GM23338 (cell line): ENCODE measurements around the gene EFCC1. TPM values are rescaled to one million over a fixed set of nuclear protein-coding genes. Genes with fewer than 3 reads are reported as not detected.

Experiments used
- ATAC-seq: fragments of 200-7000 bp; cut with Tn5 transposase; 3 replicates; pipeline ENCODE4 v1.9.1; 2020
- DNase-seq: peaks from one replicate; pipeline ENCODE4 v3.0.0-alpha.2; 2015; ENCODE audit warnings: low spot score
- H2AFZ ChIP-seq: fragments of 200-600 bp; sonication (generic); 2 replicates; pipeline ENCODE4 v1.8.0; 2016; ENCODE audit warnings: antibody characterized with exemption, mild to moderate bottlenecking, moderate library complexity
- H3F3A ChIP-seq: fragments of 200-600 bp; sonication (generic); replicated peaks from 2 replicates; pipeline ENCODE4 v1.8.0; 2017; ENCODE audit warnings: antibody characterized with exemption, mixed run types, low read depth
- H3K27ac ChIP-seq: fragments of 200-600 bp; sonication (generic); 2 replicates; pipeline ENCODE4 v1.6.1; 2016; ENCODE audit warnings: low read depth
- H3K27me3 ChIP-seq: fragments of 200-600 bp; sonication (generic); 2 replicates; pipeline ENCODE4 v1.8.0; 2016; ENCODE audit warnings: mild to moderate bottlenecking, mixed run types, moderate library complexity; ENCODE audit not compliant: insufficient read depth
- H3K36me3 ChIP-seq: fragments of 200-600 bp; sonication (generic); 2 replicates; pipeline ENCODE4 v1.8.0; 2016; ENCODE audit warnings: mild to moderate bottlenecking; ENCODE audit not compliant: insufficient read depth
- H3K4me1 ChIP-seq: fragments of 200-600 bp; sonication (generic); 2 replicates; pipeline ENCODE4 v1.8.0; 2016; ENCODE audit warnings: mild to moderate bottlenecking, moderate library complexity; ENCODE audit not compliant: insufficient read depth
- H3K4me2 ChIP-seq: fragments of 200-600 bp; sonication (generic); 2 replicates; pipeline ENCODE4 v1.7.1; 2017; ENCODE audit warnings: mixed run types
- H3K4me3 ChIP-seq: fragments of 200-600 bp; sonication (generic); 2 replicates; pipeline ENCODE4 v1.6.1; 2016; ENCODE audit warnings: mixed run types
- H3K79me2 ChIP-seq: fragments of 200-600 bp; sonication (generic); replicated peaks from 2 replicates; pipeline ENCODE4 v1.8.0; 2017; ENCODE audit warnings: mild to moderate bottlenecking; ENCODE audit not compliant: insufficient read depth
- H3K9me2 ChIP-seq: fragments of 200-600 bp; sonication (generic); 2 replicates; pipeline ENCODE4 v1.8.0; 2017; ENCODE audit not compliant: insufficient read depth
- H4K20me1 ChIP-seq: fragments of 200-600 bp; sonication (generic); replicated peaks from 2 replicates; pipeline ENCODE4 v1.8.0; 2017; ENCODE audit warnings: mild to moderate bottlenecking; ENCODE audit not compliant: insufficient read depth
- H3K27ac Mint-ChIP-seq: 2 replicates; pipeline ENCODE4 v1.8.0; 2020; ENCODE audit warnings: inconsistent platforms, mild to moderate bottlenecking, moderate library complexity, mixed read lengths
- H3K27me3 Mint-ChIP-seq: 3 replicates; pipeline ENCODE4 v1.8.0; 2022; ENCODE audit warnings: low read depth, mild to moderate bottlenecking, moderate library complexity, mixed read lengths, inconsistent platforms; ENCODE audit not compliant: insufficient read depth, poor library complexity
- H3K36me3 Mint-ChIP-seq: 3 replicates; pipeline ENCODE4 v1.8.0; 2021; ENCODE audit warnings: low read depth, mild to moderate bottlenecking, inconsistent platforms, moderate library complexity, mixed read lengths
- H3K4me1 Mint-ChIP-seq: 3 replicates; pipeline ENCODE4 v1.8.0; 2020; ENCODE audit warnings: mild to moderate bottlenecking, inconsistent platforms, mixed read lengths
- H3K4me3 Mint-ChIP-seq: 3 replicates; pipeline ENCODE4 v1.8.0; 2021; ENCODE audit warnings: moderate library complexity, mild to moderate bottlenecking, inconsistent platforms, mixed read lengths
- H3K9me3 Mint-ChIP-seq: 3 replicates; pipeline ENCODE4 v1.8.0; 2020; ENCODE audit warnings: moderate library complexity, mild to moderate bottlenecking, inconsistent platforms, mixed read lengths
- CREB1 ChIP-seq: fragments of 250-450 bp; sonication (Bioruptor Pico); IDR thresholded peaks from 2 replicates; pipeline ENCODE4 v1.5.0; 2020; ENCODE audit warnings: low read depth, mild to moderate bottlenecking, moderate library complexity
- CTCF ChIP-seq, 2 experiments: fragments of 200-600 bp in 1 of 2; sonication (generic) in 1 of 2; conservative IDR thresholded peaks; 2 replicates each; pipeline versions ENCODE4 v1.5.1 to v1.6.1; 2016 to 2017; ENCODE audit warnings: antibody characterized with exemption in 2 of 2, low read depth in 2 of 2, mild to moderate bottlenecking in 2 of 2, moderate library complexity in 1 of 2
- ETS1 ChIP-seq: IDR thresholded peaks from 2 replicates; pipeline ENCODE4 v1.6.1; 2016; ENCODE audit warnings: antibody characterized with exemption
- EZH2 ChIP-seq: fragments of 200-600 bp; sonication (generic); IDR thresholded peaks from one replicate; pipeline ENCODE4 v1.8.0; 2017; ENCODE audit warnings: antibody characterized with exemption, mild to moderate bottlenecking, low read depth; ENCODE audit not compliant: unreplicated experiment
- NANOG ChIP-seq: IDR thresholded peaks from 2 replicates; pipeline ENCODE4 v1.6.1; 2016; ENCODE audit warnings: antibody characterized with exemption, borderline replicate concordance
- ZNF462 ChIP-seq: fragments of 250-450 bp; sonication (Bioruptor Pico); IDR thresholded peaks from 2 replicates; pipeline ENCODE4 v1.5.0; 2020; ENCODE audit warnings: mild to moderate bottlenecking, moderate library complexity
- polyA plus RNA-seq: library from polyadenylated mRNA; unstranded; fragments of >200 nt; fragmentation: Nextera tagmentation; extraction: Ambion mirVana; gene quantifications from 2 replicates; pipeline ENCODE4 v1.2.1, GENCODE V29; 2016
- total RNA-seq: library from RNA; depleted of rRNA; stranded (reverse); fragments of >200 nt; shearing (Covaris generic); gene quantifications from 2 replicates; pipeline ENCODE4 v1.2.3, GENCODE V29; 2014

Gene EFCC1
- total and polyA plus RNA-seq, 2 experiments from 2014 or later: not detected

GRCh38 chr3:129046037-129046731, 45.1 kb downstream of the EFCC1 start:
- Mint-ChIP-seq H3K27ac (no peak overlapping the region), H3K36me3 (peaks cover 7% of the 10 kb centered on the region), H3K4me3 (no peak overlapping the region), H3K27me3 (peaks cover 16% of the 10 kb centered on the region), H3K4me1 (peaks cover 14% of the 10 kb centered on the region), H3K9me3 (peaks cover 10% of the 10 kb centered on the region)
- Histone ChIP-seq H2AFZ (peak overlapping the region; percentile 24), H3K27me3 (peaks cover 44% of the 10 kb centered on the region), H3K4me2 (peak overlapping the region; percentile 82), H3K27ac (no peak overlapping the region), H3K4me1 (peaks cover 11% of the 10 kb centered on the region), H4K20me1 (no peaks in the 10 kb centered on the region), H3K36me3 (peaks cover 5% of the 10 kb centered on the region; the same call in 1 of the 2 replicates), H3K79me2 (no peaks in the 10 kb centered on the region), H3K4me3 (peak overlapping the region; percentile 60), H3K9me2 (peaks cover 5% of the 10 kb centered on the region; the same call in 1 of the 2 replicates), H3F3A (no peaks in the 10 kb centered on the region)
- no peak for TF ChIP-seq EZH2
- TF ChIP-seq NANOG: no peak
- no peak for TF ChIP-seq CREB1
- peak; percentile 50 to 73 for TF ChIP-seq CTCF (conservative IDR thresholded peaks at IDR 0.05; ENCODE audit: low read depth in 2 of 2)
- DNase-seq (peak; percentile 91), ATAC-seq (peak; percentile 90)

GRCh38 chr3:129046732-129047552, 45.8 kb downstream of the EFCC1 start:
- H3K4me1 ChIP-seq: peaks cover 8% of the 10 kb centered on the region
- Mint-ChIP-seq H3K4me3 (no peak overlapping the region), H3K27me3 (peaks cover 16% of the 10 kb centered on the region), H3K27ac (no peak overlapping the region), H3K4me1 (peaks cover 8% of the 10 kb centered on the region), H3K36me3 (peaks cover 7% of the 10 kb centered on the region), H3K9me3 (peaks cover 10% of the 10 kb centered on the region)
- H4K20me1 ChIP-seq: no peaks in the 10 kb centered on the region
- DNase-seq (no peak), ATAC-seq (peak; percentile 10)
- H3K27ac ChIP-seq: no peak overlapping the region
- H3F3A ChIP-seq: no peaks in the 10 kb centered on the region
- H3K9me2 ChIP-seq: peaks cover 5% of the 10 kb centered on the region; the same call in 1 of the 2 replicates
- no peaks in the 10 kb centered on the region for H3K79me2 ChIP-seq
- H2AFZ ChIP-seq: peak overlapping the region; percentile 24
- peaks cover 5% of the 10 kb centered on the region; the same call in 1 of the 2 replicates for H3K36me3 ChIP-seq
- H3K27me3 ChIP-seq: peaks cover 44% of the 10 kb centered on the region
- H3K4me2 ChIP-seq: peak overlapping the region; percentile 82
- H3K4me3 ChIP-seq: peak overlapping the region; percentile 60
- TF ChIP-seq ETS1 (no peak), ZNF462 (no peak), EZH2 (no peak), NANOG (no peak), CTCF (conservative IDR thresholded peaks at IDR 0.05; ENCODE audit: low read depth in 2 of 2) (no peak)
